Dedifferentiated amniotic fluid mesenchymal stem cell (primary cell): ENCODE data around the gene EP300.
"Not testable (repeated sequence)": the region's sequence is repeated elsewhere in the genome, so short reads cannot be mapped to it uniquely, and the experiment has no call there.

Source experiments
- DNase-seq: peaks from one replicate; pipeline ENCODE4 v3.0.0-alpha.2; 2016; ENCODE audit errors: extremely low spot score

EP300 gene

GRCh38 chr22:41152902-41153301 lies 60.5 kb downstream of the EP300 start:
- no peak for DNase-seq

- no peak for DNase-seq
These were observed 64.7 kb downstream of the EP300 start for GRCh38 chr22:41157083-41157482.

GRCh38 chr22:41169157-41169556 lies 76.8 kb downstream of the EP300 start:
- no peak for DNase-seq

DNA sequence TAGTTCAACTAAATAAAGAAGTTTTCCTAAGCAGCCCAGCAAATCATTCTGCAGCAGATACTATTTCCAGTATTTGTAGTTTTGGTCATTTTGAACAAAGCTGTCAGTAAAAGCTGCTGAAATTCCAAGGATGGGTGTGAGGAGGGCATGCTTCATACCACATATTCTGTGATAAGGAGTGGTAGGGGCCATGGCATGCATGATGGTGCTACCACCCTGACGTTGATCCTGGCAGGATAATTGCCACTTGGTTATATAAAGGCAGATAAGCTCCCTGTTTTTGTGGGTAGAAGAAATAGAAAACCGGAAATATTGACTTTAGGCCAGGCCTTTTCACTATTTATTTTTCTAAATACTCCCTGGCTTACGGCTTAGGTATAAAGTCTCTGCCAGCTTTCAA lies 79.6 kb downstream of the EP300 start:
- DNase-seq, result no peak

DNA sequence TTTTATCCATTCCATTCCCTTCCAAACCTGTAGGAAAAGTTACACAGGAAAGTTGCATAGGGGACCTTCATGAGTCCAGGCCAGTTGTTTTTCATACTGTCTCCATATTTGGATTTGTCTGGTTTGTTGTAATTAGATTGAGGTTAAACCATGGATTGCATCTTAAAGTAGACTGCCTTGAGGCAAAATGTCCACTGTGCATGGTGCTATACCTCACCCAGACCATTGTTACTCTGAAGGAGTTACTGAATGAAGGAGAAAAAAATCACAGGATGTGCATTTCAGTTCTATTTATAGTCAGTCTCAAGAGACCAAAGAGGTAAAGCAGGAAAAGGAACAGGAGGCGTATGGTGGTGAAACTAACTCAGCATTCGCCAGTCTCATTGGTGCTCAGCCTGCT lies 83.2 kb downstream of the EP300 start:
- DNase-seq, result no peak

DNA sequence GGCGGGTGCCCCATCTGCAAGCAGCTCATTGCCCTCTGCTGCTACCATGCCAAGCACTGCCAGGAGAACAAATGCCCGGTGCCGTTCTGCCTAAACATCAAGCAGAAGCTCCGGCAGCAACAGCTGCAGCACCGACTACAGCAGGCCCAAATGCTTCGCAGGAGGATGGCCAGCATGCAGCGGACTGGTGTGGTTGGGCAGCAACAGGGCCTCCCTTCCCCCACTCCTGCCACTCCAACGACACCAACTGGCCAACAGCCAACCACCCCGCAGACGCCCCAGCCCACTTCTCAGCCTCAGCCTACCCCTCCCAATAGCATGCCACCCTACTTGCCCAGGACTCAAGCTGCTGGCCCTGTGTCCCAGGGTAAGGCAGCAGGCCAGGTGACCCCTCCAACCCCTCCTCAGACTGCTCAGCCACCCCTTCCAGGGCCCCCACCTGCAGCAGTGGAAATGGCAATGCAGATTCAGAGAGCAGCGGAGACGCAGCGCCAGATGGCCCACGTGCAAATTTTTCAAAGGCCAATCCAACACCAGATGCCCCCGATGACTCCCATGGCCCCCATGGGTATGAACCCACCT lies 84.7 kb downstream of the EP300 start:
- DNase-seq, result no peak

- DNase-seq, result no peak
These were observed 85.4 kb downstream of the EP300 start for GRCh38 chr22:41177622-41178424.

DNA sequence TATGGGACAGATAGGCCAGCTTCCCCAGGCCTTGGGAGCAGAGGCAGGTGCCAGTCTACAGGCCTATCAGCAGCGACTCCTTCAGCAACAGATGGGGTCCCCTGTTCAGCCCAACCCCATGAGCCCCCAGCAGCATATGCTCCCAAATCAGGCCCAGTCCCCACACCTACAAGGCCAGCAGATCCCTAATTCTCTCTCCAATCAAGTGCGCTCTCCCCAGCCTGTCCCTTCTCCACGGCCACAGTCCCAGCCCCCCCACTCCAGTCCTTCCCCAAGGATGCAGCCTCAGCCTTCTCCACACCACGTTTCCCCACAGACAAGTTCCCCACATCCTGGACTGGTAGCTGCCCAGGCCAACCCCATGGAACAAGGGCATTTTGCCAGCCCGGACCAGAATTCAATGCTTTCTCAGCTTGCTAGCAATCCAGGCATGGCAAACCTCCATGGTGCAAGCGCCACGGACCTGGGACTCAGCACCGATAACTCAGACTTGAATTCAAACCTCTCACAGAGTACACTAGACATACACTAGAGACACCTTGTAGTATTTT lies 86.1 kb downstream of the EP300 start:
- no peak for DNase-seq

GRCh38 chr22:41180362-41180761 lies 88.0 kb downstream of the EP300 start:
- not testable (repeated sequence) for DNase-seq

GRCh38 chr22:41180926-41181325 lies 88.5 kb downstream of the EP300 start:
- no peak for DNase-seq

GRCh38 chr22:41181349-41182241 lies 89.2 kb downstream of the EP300 start:
- no peak for DNase-seq

DNA sequence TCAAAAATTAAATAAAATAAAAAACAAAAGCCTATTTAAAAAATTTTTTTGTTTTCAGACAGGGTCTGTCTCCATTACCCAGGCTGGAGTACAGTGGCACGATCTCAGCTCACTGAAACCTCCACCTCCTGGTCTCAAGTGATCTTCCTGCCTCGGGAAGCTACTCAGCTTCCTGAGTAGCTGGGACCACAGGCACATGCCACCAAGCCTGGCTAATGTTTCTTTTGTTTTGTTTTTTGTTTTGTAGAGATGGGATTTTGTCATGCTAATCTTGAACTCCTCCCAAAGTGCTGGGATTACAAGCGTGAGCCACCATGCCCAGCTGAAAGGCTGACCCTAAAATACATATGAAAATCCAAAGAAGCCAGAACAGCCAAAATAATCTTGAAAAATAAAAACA lies 92.3 kb downstream of the EP300 start:
- DNase-seq, result no peak

DNA sequence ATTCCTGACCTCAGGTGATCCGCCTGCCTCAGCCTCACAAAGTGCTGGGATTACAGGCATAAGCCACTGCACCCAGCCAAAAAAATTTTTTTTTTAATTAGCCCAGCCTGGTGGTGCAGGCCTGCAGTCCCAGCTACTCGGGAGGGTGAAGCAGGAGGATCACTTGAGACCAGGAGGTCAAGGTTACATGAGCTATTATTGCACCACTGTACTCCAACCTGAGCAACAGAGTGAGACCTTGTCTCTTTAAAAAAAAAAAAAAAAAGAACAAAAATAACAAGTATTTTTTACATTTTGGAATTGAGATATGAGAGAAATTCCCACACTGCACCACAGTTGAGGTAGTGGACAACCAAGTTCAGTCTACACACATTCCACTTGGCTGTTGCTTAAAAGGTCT lies 99.1 kb downstream of the EP300 start:
- no peak for DNase-seq

GRCh38 chr22:41193829-41194228 lies 101.4 kb downstream of the EP300 start:
- DNase-seq, result no peak

DNA sequence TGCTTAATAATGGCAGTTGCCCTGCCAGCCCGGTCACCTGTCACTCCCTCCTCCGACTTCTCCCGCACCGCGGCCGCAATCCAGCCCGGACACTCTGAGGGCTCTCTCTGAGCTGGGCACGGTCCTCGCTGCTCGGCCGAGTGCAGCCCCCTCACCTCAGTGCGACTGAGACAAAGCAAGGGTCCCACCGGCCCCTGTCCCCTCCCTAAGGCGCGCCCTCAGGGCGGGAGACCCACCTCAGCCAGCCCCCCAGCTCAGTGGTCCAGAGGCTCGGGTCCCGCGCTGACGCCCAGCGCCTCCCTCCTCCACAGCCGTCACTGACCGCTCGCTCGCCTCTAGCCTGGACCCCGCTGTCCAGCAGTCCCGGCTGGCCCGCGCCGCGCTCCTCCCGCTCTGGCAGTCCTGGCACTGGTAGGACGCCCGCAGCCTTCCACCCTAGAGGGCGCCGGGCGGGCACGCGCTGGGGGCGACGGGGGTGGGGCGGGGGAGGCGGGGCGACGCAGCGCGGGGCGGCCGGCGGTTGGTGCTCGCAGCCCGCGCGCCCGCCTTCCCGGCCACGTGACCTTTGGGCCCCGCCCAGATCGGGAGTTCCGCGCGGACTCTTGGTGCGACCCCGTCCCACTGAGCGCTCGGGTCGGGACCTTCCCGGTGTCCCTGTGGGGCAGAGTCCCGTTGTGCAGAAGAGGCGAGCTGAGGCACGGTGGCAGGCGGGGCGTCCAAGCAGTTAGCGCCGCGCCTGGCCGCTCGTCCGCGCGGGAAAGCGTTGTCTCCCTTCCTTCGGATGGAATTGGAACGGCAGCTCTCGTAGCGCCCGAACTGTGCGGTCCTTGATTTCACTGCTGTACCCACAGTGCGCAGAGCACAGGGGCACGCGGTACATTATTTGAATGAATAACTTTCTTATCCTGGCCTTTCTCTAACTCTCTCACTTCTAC lies 104.9 kb downstream of the EP300 start:
- DNase-seq, result no peak

GRCh38 chr22:41198027-41198580 lies 105.7 kb downstream of the EP300 start:
- no peak for DNase-seq

DNA sequence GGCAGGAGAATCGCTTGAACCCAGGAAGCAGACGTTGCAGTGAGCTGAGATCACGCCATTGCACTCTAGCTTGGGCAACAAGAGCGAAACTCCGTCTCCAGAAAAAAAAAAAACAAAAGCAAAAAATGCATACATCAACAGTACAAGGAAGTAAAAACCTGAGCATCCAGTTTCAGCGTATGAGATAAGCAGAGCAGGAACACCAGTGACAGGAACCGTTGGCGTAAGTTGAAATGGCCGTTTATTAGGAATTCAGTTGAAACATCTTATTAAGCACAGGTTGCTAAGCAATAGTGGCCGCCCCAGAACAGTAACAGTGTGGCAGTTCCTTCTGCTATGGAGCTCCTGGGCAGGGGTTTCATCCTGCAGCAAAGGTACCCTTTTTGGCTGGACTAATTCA lies 108.7 kb downstream of the EP300 start:
- DNase-seq, result no peak

GRCh38 chr22:41203118-41203517 lies 110.7 kb downstream of the EP300 start:
- no peak for DNase-seq

GRCh38 chr22:41204066-41204465 lies 111.7 kb downstream of the EP300 start:
- no peak for DNase-seq

DNA sequence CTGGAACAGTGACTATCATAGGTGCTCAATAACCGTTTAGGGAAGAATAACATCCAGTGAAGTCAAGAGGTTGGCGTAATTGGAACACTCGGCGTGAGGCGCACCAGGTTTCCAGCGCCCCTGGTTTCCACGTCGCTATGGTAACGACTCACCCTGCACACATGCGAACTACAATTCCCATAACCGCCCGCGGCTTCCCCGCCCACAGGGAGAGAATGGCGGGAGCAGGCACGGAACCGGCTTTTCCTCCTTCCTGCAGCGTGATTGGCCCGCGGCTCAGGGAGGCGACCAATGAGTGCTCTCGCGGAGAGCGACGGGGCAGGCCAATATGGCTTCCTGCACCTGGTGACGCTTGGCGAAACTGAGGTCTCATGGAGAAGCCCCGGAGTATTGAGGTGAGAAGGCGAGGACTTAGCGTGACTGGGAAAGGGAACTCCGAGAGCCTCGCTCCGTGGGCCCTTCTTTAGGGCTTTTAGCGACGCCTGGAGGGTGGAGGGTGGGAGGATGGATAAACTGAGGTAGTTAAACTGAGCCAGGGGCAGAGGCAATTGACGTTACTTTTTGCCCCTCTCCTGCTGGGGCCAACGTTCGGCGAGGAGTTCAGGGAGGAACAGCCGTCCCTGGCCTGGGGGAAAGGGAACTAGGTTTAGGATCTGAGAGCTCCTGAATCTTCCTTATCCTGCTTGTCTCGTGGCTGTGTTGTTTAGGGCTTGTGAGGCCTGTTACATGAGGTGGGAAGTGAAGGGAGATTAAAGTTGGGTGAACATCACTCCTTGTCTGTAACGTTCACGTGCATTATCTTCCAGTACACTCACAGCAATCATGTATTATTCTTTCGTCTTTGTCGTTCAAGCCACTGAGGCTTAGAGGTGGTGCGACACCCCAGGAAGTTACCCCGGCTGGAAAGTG lies 112.9 kb downstream of the EP300 start, which contains the start of gene L3MBTL2:
Gene L3MBTL2, plus strand, starts transcription at position 321 of the 909 bp plus-strand sequence. Its CDS starts 51 bp downstream, at position 372.
- peak; percentile 96 for DNase-seq
